Measurements from ENCODE around the gene ASTN2.
"Not testable (repeated sequence)": the region's sequence is repeated elsewhere in the genome, so short reads cannot be mapped to it uniquely, and the experiment has no call there.

Gene ASTN2

GRCh38 chr9:116460026-116460425, 954.8 kb downstream of the ASTN2 start:
- TF ChIP-seq CTCF (IDR thresholded peaks at IDR 0.05; ENCODE audit: low read depth, low read length) = no peak
- Histone ChIP-seq H3K27ac (no peak overlapping the region), H3K36me3 (no peaks in the 10 kb centered on the region), H3K9me3 (ENCODE audit: severe bottlenecking) (peaks cover 7% of the 10 kb centered on the region), H3K27me3 (ENCODE audit: insufficient read depth, low read depth, severe bottlenecking) (no peaks in the 10 kb centered on the region), H3K4me3 (ENCODE audit: low read depth, low read length) (no peak overlapping the region)
- DNase-seq = no peak

GRCh38 chr9:116459576-116459975, 955.3 kb downstream of the ASTN2 start:
- no peak for TF ChIP-seq CTCF (IDR thresholded peaks at IDR 0.05; ENCODE audit: low read depth, low read length)
- Histone ChIP-seq H3K27me3 (ENCODE audit: insufficient read depth, low read depth, severe bottlenecking) (no peaks in the 10 kb centered on the region), H3K9me3 (ENCODE audit: severe bottlenecking) (peaks cover 7% of the 10 kb centered on the region), H3K27ac (no peak overlapping the region), H3K36me3 (no peaks in the 10 kb centered on the region), H3K4me3 (ENCODE audit: low read depth, low read length) (no peak overlapping the region)
- no peak for DNase-seq

GRCh38 chr9:116456490-116457088, 958.3 kb downstream of the ASTN2 start:
- no peak overlapping the region for H3K27ac ChIP-seq
- peaks cover 7% of the 10 kb centered on the region for H3K9me3 ChIP-seq (ENCODE audit: severe bottlenecking)
- DNase-seq = no peak
- no peak overlapping the region for H3K4me3 ChIP-seq (ENCODE audit: low read depth, low read length)
- no peaks in the 10 kb centered on the region; the same call in 1 of the 2 replicates for H3K36me3 ChIP-seq
- TF ChIP-seq CTCF (IDR thresholded peaks at IDR 0.05; ENCODE audit: low read depth, low read length) = no peak
- no peaks in the 10 kb centered on the region for H3K27me3 ChIP-seq (ENCODE audit: insufficient read depth, low read depth, severe bottlenecking)

- not testable (repeated sequence) for H3K9me3 ChIP-seq (ENCODE audit: severe bottlenecking); DNase-seq; H3K27me3 ChIP-seq (ENCODE audit: insufficient read depth, low read depth, severe bottlenecking); H3K4me3 ChIP-seq (ENCODE audit: low read depth, low read length); H3K27ac ChIP-seq; H3K36me3 ChIP-seq
Measured at GRCh38 chr9:116454539-116454938, 960.3 kb downstream of the ASTN2 start.

- Histone ChIP-seq H3K27me3 (ENCODE audit: insufficient read depth, low read depth, severe bottlenecking) (no peaks in the 10 kb centered on the region), H3K4me3 (ENCODE audit: low read depth, low read length) (no peak overlapping the region), H3K9me3 (ENCODE audit: severe bottlenecking) (peaks cover 7% of the 10 kb centered on the region), H3K27ac (no peak overlapping the region), H3K36me3 (no peaks in the 10 kb centered on the region; the same call in 1 of the 2 replicates)
- DNase-seq = no peak
- TF ChIP-seq CTCF (IDR thresholded peaks at IDR 0.05; ENCODE audit: low read depth, low read length) = no peak
Measured at GRCh38 chr9:116453785-116454184, 961.1 kb downstream of the ASTN2 start.

- Histone ChIP-seq H3K9me3 (ENCODE audit: severe bottlenecking) (peaks cover 7% of the 10 kb centered on the region), H3K4me3 (ENCODE audit: low read depth, low read length) (no peak overlapping the region), H3K27me3 (ENCODE audit: insufficient read depth, low read depth, severe bottlenecking) (no peaks in the 10 kb centered on the region), H3K27ac (no peak overlapping the region), H3K36me3 (no peaks in the 10 kb centered on the region; the same call in 1 of the 2 replicates)
- no peak for DNase-seq
- TF ChIP-seq CTCF (IDR thresholded peaks at IDR 0.05; ENCODE audit: low read depth, low read length) = no peak
Measured at GRCh38 chr9:116452634-116453033, 962.2 kb downstream of the ASTN2 start.
